Neural progenitor cell (in vitro differentiated cells): ENCODE measurements around the gene C21orf58.

Experiments used
- CTCF ChIP-seq: fragments of 200-600 bp; sonication (generic); IDR thresholded peaks from 2 replicates; pipeline ENCODE4 v1.5.1; 2017; ENCODE audit warnings: antibody characterized with exemption, mild to moderate bottlenecking
- EZH2 ChIP-seq: fragments of 200-600 bp; sonication (generic); IDR thresholded peaks from 2 replicates; pipeline ENCODE4 v1.6.1; 2017; ENCODE audit warnings: antibody characterized with exemption, mild to moderate bottlenecking, moderate library complexity
- EZH2phosphoT487 ChIP-seq: fragments of 200-600 bp; sonication (generic); IDR thresholded peaks from 2 replicates; pipeline ENCODE4 v1.6.1; 2017; ENCODE audit warnings: antibody characterized with exemption

GRCh38 chr21:46352164-46352515, 28.5 kb upstream of the C21orf58 start:
- TF ChIP-seq CTCF: no peak
- no peak for TF ChIP-seq EZH2
- TF ChIP-seq EZH2phosphoT487: no peak
